GM06990 (cell line): Measurements from ENCODE around the gene PLEKHH3.
A peak's percentile ranks its signal among the peaks of the same experiment; 100 is the strongest.
"Not testable (repeated sequence)": the region's sequence is repeated elsewhere in the genome, so short reads cannot be mapped to it uniquely, and the experiment has no call there.

Experiments
- DNase-seq: peaks from one replicate; pipeline ENCODE4 v3.0.0-alpha.2; 2011; ENCODE audit not compliant: insufficient read length; ENCODE audit errors: extremely low read depth
- H3K27me3 ChIP-seq: replicated peaks from 2 replicates; pipeline ENCODE4 v1.6.0; 2011; ENCODE audit warnings: low read length; ENCODE audit not compliant: control insufficient read depth, insufficient read depth
- H3K36me3 ChIP-seq: 2 replicates; pipeline ENCODE4 v1.5.1; 2011; ENCODE audit warnings: low read length; ENCODE audit not compliant: control insufficient read depth, insufficient read depth
- H3K4me3 ChIP-seq: replicated peaks from 2 replicates; pipeline ENCODE4 v1.5.1; 2011; ENCODE audit warnings: low read depth, mild to moderate bottlenecking, control low read depth, low read length
- CTCF ChIP-seq: IDR thresholded peaks from 2 replicates; pipeline ENCODE4 v1.5.1; 2011; ENCODE audit warnings: low read length, control low read depth, mild to moderate bottlenecking, inconsistent platforms; ENCODE audit not compliant: insufficient read depth, poor library complexity, severe bottlenecking

The PLEKHH3 gene

GRCh38 chr17:42672038-42672437, 4.8 kb downstream of the PLEKHH3 start:
- Histone ChIP-seq H3K4me3 (no peak overlapping the region), H3K27me3 (no peaks in the 10 kb centered on the region), H3K36me3 (peaks cover 23% of the 10 kb centered on the region)
- DNase-seq = no peak
- no peak for TF ChIP-seq CTCF

GRCh38 chr17:42670789-42671657, 5.8 kb downstream of the PLEKHH3 start:
- H3K36me3 ChIP-seq = peaks cover 30% of the 10 kb centered on the region
- no peaks in the 10 kb centered on the region for H3K27me3 ChIP-seq
- no peak overlapping the region for H3K4me3 ChIP-seq
- no peak for TF ChIP-seq CTCF
- DNase-seq = no peak

GRCh38 chr17:42669977-42670788, 6.6 kb downstream of the PLEKHH3 start:
- Histone ChIP-seq H3K4me3 (no peak overlapping the region; the same call in 1 of the 2 replicates), H3K36me3 (peaks cover 32% of the 10 kb centered on the region), H3K27me3 (no peaks in the 10 kb centered on the region)
- DNase-seq = peak; percentile 66
- TF ChIP-seq CTCF = peak; percentile 2

GRCh38 chr17:42669705-42669976, 7.2 kb downstream of the PLEKHH3 start:
- Histone ChIP-seq H3K36me3 (peaks cover 32% of the 10 kb centered on the region), H3K4me3 (no peak overlapping the region), H3K27me3 (no peaks in the 10 kb centered on the region)
- no peak for TF ChIP-seq CTCF
- DNase-seq = no peak

- Histone ChIP-seq H3K36me3 (peaks cover 28% of the 10 kb centered on the region), H3K4me3 (no peak overlapping the region), H3K27me3 (no peaks in the 10 kb centered on the region)
- no peak for DNase-seq
- no peak for TF ChIP-seq CTCF
Observed at GRCh38 chr17:42667088-42667951, 9.5 kb downstream of the PLEKHH3 start.

GRCh38 chr17:42666126-42666525, 10.7 kb downstream of the PLEKHH3 start:
- not testable (repeated sequence) for H3K27me3 ChIP-seq, H3K4me3 ChIP-seq, DNase-seq
- H3K36me3 ChIP-seq = peaks cover 22% of the 10 kb centered on the region
